ENCODE measurements around the gene FOXP3. TPM values are rescaled to one million over a fixed set of nuclear protein-coding genes. Genes with fewer than 3 reads are reported as not detected.

Gene FOXP3
- total and polyA plus RNA-seq, 2 of the 8 experiments (the other 6 are each of a cell fraction or from before 2014, with no cell fraction given), result 0.37 to 0.54 TPM

DNA sequence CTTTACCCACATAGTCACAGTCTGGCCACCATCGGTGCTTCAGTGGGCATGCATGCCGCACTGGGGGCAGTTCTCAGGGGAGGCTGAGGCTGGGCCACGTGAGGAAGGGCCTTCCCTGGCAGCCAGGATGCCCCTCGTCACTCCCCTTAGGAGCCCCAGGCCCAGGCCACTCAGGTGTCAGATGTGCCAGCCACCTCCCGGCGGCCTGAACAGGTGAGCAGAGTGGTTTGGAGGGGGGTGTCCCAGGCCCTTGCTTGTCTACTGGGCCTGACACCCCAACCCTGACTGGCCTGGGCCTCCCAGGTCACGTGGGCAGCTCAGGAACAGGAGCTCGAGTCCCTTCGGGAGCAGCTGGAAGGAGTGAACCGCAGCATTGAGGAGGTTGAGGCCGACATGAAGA is 17.2 kb downstream of the FOXP3 start:
- ChIA-PET CTCF (ENCODE audit: partially characterized antibody) (no interaction called here), POLR2A (ENCODE audit: partially characterized antibody) (no interaction called here)
- no peak overlapping the region for H2BK15ac ChIP-seq (ENCODE audit: low read length)
- H3K4ac ChIP-seq (replicated peaks; ENCODE audit: insufficient read length, low read depth, low read length), result no peak overlapping the region
- no peaks in the 10 kb centered on the region for H3K27me3 ChIP-seq (replicated peaks in 1 of 4; ENCODE audit: control insufficient read depth in 3 of 4, extremely low read depth in 1 of 4, insufficient read depth in 3 of 4, low read length in 3 of 4)
- H3K23ac ChIP-seq (ENCODE audit: insufficient read length), result no peak overlapping the region
- H2AFZ ChIP-seq (ENCODE audit: low read length), result no peak overlapping the region
- H2BK5ac ChIP-seq (ENCODE audit: low read depth, low read length), result no peak overlapping the region
- no peaks in the 10 kb centered on the region for H3K79me2 ChIP-seq (ENCODE audit: control insufficient read depth in 1 of 2, insufficient read depth in 2 of 2, low read length in 2 of 2)
- H3K23me2 ChIP-seq (ENCODE audit: low read depth, low read length), result no peaks in the 10 kb centered on the region
- H4K8ac ChIP-seq (ENCODE audit: extremely low read depth, insufficient read depth, low read length), result no peak overlapping the region; the same call in 1 of the 2 replicates
- no peak overlapping the region for H3K9ac ChIP-seq (replicated peaks in 1 of 4; ENCODE audit: extremely low read depth in 1 of 4, low read depth in 3 of 4, low read length in 3 of 4)
- H3K36me3 ChIP-seq (ENCODE audit: control insufficient read depth in 2 of 4, insufficient read depth in 4 of 4, low read length in 3 of 4), result no peaks in the 10 kb centered on the region; a peak in 1 of 8 replicates
- no peak for FAIRE-seq
- H4K5ac ChIP-seq (ENCODE audit: insufficient read length, low read depth, low read length), result no peak overlapping the region
- H3K4me1 ChIP-seq (replicated peaks in 1 of 4; ENCODE audit: control insufficient read depth in 3 of 4, insufficient read depth in 4 of 4, low read length in 3 of 4), result no peaks in the 10 kb centered on the region
- no peak overlapping the region for H2AK5ac ChIP-seq (ENCODE audit: low read depth, low read length)
- no peaks in the 10 kb centered on the region for H3K9me3 ChIP-seq (ENCODE audit: insufficient read depth in 2 of 2, low read depth in 1 of 2, low read length in 1 of 2)
- H2BK20ac ChIP-seq (ENCODE audit: low read length), result no peak overlapping the region
- TF ChIP-seq CBX8 (IDR thresholded peaks at IDR 0.05; ENCODE audit: borderline replicate concordance, low read depth, low read length), result no peak
- TF ChIP-seq RBBP5 (IDR thresholded peaks at IDR 0.05; ENCODE audit: borderline replicate concordance, low read depth, low read length), result no peak
- TF ChIP-seq KDM4A (IDR thresholded peaks at IDR 0.05; ENCODE audit: low read depth, low read length, severe bottlenecking), result no peak
- no peak for TF ChIP-seq POLR2A (IDR thresholded peaks at IDR 0.05; ENCODE audit: control extremely low read depth in 1 of 2, low read depth in 2 of 2, low read length in 2 of 2)
- TF ChIP-seq HDAC2 (IDR thresholded peaks at IDR 0.05; ENCODE audit: borderline replicate concordance in 1 of 2, low read depth in 2 of 2, low read length in 2 of 2), result no peak
- no peak for TF ChIP-seq SP1 (IDR thresholded peaks at IDR 0.05; ENCODE audit: low read depth, low read length)
- no peak for TF ChIP-seq NANOG (IDR thresholded peaks at IDR 0.05; ENCODE audit: insufficient read depth, low read depth, low read length, poor library complexity, severe bottlenecking)
- no peak for TF ChIP-seq ASH2L (IDR thresholded peaks at IDR 0.05; ENCODE audit: low read length)
- no peak for TF ChIP-seq SRF (IDR thresholded peaks at IDR 0.05; ENCODE audit: low read depth, low read length)
- TF ChIP-seq CHD1 (IDR thresholded peaks at IDR 0.05; ENCODE audit: low read depth, low read length), result no peak
- no peak for TF ChIP-seq ZNF274 (IDR thresholded peaks at IDR 0.05; ENCODE audit: borderline replicate concordance, extremely low read depth, low read length)
- no peak overlapping the region for H3K4me3 ChIP-seq (ENCODE audit: extremely low read depth in 1 of 4, insufficient read depth in 2 of 4, low read depth in 3 of 4, low read length in 4 of 4)
- H3K27ac ChIP-seq (ENCODE audit: low read depth, low read length), result no peak overlapping the region
- H2BK120ac ChIP-seq (replicated peaks; ENCODE audit: low read depth, low read length), result no peak overlapping the region
- no peak overlapping the region for H2BK12ac ChIP-seq (ENCODE audit: low read depth, low read length)
- no peak overlapping the region for H3K56ac ChIP-seq (replicated peaks; ENCODE audit: insufficient read length, low read depth, low read length)
- no peak for DNase-seq (ENCODE audit: low read depth in 1 of 2, low spot score in 2 of 2)
- H4K20me1 ChIP-seq (replicated peaks in 1 of 2; ENCODE audit: control insufficient read depth in 1 of 2, insufficient read depth in 2 of 2, low read length in 2 of 2), result no peaks in the 10 kb centered on the region
- WGBS, 2 experiments (ENCODE audit: extremely low coverage in 1 of 2, insufficient coverage in 1 of 2, insufficient read length in 1 of 2, insufficient replicate concordance in 2 of 2, low coverage in 1 of 2, low lambda C conversion rate in 2 of 2, missing lambda C conversion rate in 1 of 2), result 83% methylated on average over 3 of the region's 11 CpGs; no CpG with 5 or more reads in 1 of the 2 experiments
- no peak overlapping the region for H3K4me2 ChIP-seq (ENCODE audit: insufficient read depth in 1 of 2, low read depth in 2 of 2, low read length in 2 of 2)
- H4K91ac ChIP-seq (replicated peaks; ENCODE audit: insufficient read length, low read length), result no peak overlapping the region
- no peak overlapping the region for H3K14ac ChIP-seq (ENCODE audit: insufficient read length)
- no peak overlapping the region for H3K18ac ChIP-seq (ENCODE audit: extremely low read depth, low read length)
- no peaks in the 10 kb centered on the region for H3K79me1 ChIP-seq (ENCODE audit: low read depth, low read length)

All from H1 (cell line).